Measurements from ENCODE around the gene IPO8.

- TF ChIP-seq CTCF (IDR thresholded peaks at IDR 0.05) = no peak
- TF ChIP-seq POLR2A (IDR thresholded peaks at IDR 0.05) = no peak
- no peak for TF ChIP-seq POLR2AphosphoS5 (IDR thresholded peaks at IDR 0.05)
Measured at GRCh38 chr12:30740274-30740673, 44.6 kb upstream of the IPO8 start.

All from breast epithelium (tissue), 3 donors.